Neural progenitor cell (in vitro differentiated cells): Measurements from ENCODE around the gene TRAPPC10.

Source experiments
- EZH2 ChIP-seq: fragments of 200-600 bp; sonication (generic); IDR thresholded peaks from 2 replicates; pipeline ENCODE4 v1.6.1; 2017; ENCODE audit warnings: antibody characterized with exemption, mild to moderate bottlenecking, moderate library complexity
- EZH2phosphoT487 ChIP-seq: fragments of 200-600 bp; sonication (generic); IDR thresholded peaks from 2 replicates; pipeline ENCODE4 v1.6.1; 2017; ENCODE audit warnings: antibody characterized with exemption

- no peak for TF ChIP-seq EZH2
- TF ChIP-seq EZH2phosphoT487: no peak
Observed at GRCh38 chr21:43988016-43988415, 24.1 kb upstream of the TRAPPC10 start.
